IMR-90 (cell line): ENCODE results near the gene TMC3. TPM values are rescaled to one million over a fixed set of nuclear protein-coding genes. Genes with fewer than 3 reads are reported as not detected.

Source experiments
- MXI1 ChIP-seq: IDR thresholded peaks from 2 replicates; pipeline ENCODE4 v1.6.1; 2012; ENCODE audit warnings: low read depth, mild to moderate bottlenecking, low read length, moderate library complexity, borderline replicate concordance
- NFE2L2 ChIP-seq: fragments of 150-350 bp; IDR thresholded peaks from 2 replicates; pipeline ENCODE4 v1.6.1; 2016; ENCODE audit warnings: low read depth, mild to moderate bottlenecking, low read length
- polyA plus RNA-seq, 3 experiments: library from polyadenylated mRNA; depleted of rRNA; stranded (reverse); fragments of >200 nt; gene quantifications; 2 replicates each; pipeline ENCODE4 v1.2.3, GENCODE V29; 2012; ENCODE audit warnings: low replicate concordance in 1 of 3
- total RNA-seq: library from RNA; depleted of rRNA; stranded (reverse); fragments of >200 nt; gene quantifications from 2 replicates; pipeline ENCODE4 v1.2.3, GENCODE V29; 2012
- TF ChIP-seq, protein P1 (sequence below): conservative IDR thresholded peaks from 2 replicates; pipeline ENCODE4 v1.5.1; 2012; ENCODE audit warnings: mild to moderate bottlenecking, low read depth, low read length, improper control_type of control experiment

TMC3 gene
- total and polyA plus RNA-seq, 2 of the 4 experiments (the other 2 are of a cell fraction): not detected

DNA sequence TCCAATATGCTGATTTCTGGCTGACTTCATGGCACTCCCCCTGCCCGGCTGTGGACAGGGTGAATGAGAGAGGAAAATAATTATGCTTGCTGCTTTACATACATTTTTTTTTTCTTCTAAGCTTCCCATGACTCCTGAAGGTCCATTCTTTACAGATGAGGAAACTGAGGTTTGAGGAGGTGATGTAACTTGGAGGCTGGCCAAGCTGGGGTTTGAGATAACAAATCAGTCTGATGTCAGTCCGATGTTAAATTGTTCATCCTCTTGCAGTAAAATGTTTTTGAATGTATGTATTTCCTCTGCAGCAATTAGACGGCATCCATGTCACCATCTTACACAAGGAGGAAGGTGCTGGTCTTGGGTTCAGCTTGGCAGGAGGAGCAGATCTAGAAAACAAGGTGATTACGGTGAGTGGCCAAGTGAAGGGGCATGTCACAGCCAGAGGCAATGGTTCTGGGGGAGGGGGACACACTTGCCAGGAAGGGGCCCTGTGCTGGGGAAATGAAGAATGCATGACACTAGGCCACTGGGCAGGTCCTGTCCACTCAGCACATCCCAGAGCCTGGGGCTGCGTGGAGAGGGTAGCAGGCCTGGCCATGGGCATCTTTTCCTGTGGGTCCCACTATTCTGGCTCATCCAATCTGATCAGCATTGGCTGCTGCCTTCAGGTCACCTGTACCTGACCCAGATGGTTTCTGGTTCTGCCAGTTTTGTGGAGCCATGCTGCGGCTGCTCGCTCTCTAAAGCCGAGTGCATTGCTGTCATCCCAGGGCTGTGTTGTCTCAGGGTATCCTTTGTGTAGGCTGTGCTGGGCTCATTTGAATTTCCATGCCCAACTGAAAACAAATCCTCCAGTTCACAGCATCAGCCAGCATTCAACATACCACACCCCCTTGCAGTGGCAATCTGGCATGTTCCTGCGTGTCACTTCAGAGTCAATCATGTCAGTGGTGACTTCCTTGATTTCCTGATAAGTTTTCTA, 70.5 kb downstream of the TMC3 start (continued):
- TF ChIP-seq, protein P1, sequence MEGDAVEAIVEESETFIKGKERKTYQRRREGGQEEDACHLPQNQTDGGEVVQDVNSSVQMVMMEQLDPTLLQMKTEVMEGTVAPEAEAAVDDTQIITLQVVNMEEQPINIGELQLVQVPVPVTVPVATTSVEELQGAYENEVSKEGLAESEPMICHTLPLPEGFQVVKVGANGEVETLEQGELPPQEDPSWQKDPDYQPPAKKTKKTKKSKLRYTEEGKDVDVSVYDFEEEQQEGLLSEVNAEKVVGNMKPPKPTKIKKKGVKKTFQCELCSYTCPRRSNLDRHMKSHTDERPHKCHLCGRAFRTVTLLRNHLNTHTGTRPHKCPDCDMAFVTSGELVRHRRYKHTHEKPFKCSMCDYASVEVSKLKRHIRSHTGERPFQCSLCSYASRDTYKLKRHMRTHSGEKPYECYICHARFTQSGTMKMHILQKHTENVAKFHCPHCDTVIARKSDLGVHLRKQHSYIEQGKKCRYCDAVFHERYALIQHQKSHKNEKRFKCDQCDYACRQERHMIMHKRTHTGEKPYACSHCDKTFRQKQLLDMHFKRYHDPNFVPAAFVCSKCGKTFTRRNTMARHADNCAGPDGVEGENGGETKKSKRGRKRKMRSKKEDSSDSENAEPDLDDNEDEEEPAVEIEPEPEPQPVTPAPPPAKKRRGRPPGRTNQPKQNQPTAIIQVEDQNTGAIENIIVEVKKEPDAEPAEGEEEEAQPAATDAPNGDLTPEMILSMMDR: no peak
- no peak for TF ChIP-seq NFE2L2
- no peak for TF ChIP-seq MXI1
